GM12874 (cell line): ENCODE data around the gene FMOD.

Source experiments
- CTCF ChIP-seq: IDR thresholded peaks from 2 replicates; pipeline ENCODE4 v1.5.1; 2011; ENCODE audit warnings: low read depth, mild to moderate bottlenecking, control low read depth, low read length, moderate library complexity; ENCODE audit not compliant: insufficient read depth

FMOD gene

GRCh38 chr1:203301331-203301668 lies 49.6 kb downstream of the FMOD start:
- no peak for TF ChIP-seq CTCF

GRCh38 chr1:203300441-203301330 lies 50.2 kb downstream of the FMOD start:
- TF ChIP-seq CTCF = no peak

GRCh38 chr1:203299169-203299568 lies 51.8 kb downstream of the FMOD start:
- TF ChIP-seq CTCF = no peak

GRCh38 chr1:203296460-203297073 lies 54.4 kb downstream of the FMOD start:
- TF ChIP-seq CTCF = no peak

GRCh38 chr1:203295796-203296195 lies 55.1 kb downstream of the FMOD start:
- no peak for TF ChIP-seq CTCF

GRCh38 chr1:203291201-203292096 lies 59.5 kb downstream of the FMOD start:
- TF ChIP-seq CTCF = no peak
